Measurements from ENCODE around the gene PABPC4L.

- TF ChIP-seq TMF1 (CRISPR knock-in tag; IDR thresholded peaks at IDR 0.05; ENCODE audit: low read depth), result no peak
- TF ChIP-seq, protein P1, sequence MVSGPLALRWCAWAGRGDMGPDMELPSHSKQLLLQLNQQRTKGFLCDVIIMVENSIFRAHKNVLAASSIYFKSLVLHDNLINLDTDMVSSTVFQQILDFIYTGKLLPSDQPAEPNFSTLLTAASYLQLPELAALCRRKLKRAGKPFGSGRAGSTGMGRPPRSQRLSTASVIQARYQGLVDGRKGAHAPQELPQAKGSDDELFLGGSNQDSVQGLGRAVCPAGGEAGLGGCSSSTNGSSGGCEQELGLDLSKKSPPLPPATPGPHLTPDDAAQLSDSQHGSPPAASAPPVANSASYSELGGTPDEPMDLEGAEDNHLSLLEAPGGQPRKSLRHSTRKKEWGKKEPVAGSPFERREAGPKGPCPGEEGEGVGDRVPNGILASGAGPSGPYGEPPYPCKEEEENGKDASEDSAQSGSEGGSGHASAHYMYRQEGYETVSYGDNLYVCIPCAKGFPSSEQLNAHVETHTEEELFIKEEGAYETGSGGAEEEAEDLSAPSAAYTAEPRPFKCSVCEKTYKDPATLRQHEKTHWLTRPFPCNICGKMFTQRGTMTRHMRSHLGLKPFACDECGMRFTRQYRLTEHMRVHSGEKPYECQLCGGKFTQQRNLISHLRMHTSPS (CRISPR knock-in tag; IDR thresholded peaks at IDR 0.05; ENCODE audit: low read depth), result no peak
- TF ChIP-seq NR2C2 (CRISPR knock-in tag; IDR thresholded peaks at IDR 0.05; ENCODE audit: borderline replicate concordance), result no peak
- TF ChIP-seq ZNF687 (CRISPR knock-in tag; IDR thresholded peaks at IDR 0.05), result no peak
- no peak for TF ChIP-seq FOXP1 (IDR thresholded peaks at IDR 0.05)
- no peak for TF ChIP-seq FOXP1 (CRISPR knock-in tag; IDR thresholded peaks at IDR 0.05)
Measured at GRCh38 chr4:134251322-134251721, 49.7 kb upstream of the PABPC4L start.

Measured in HepG2 (cell line).